WERI-Rb-1 (cell line): ENCODE results near the gene TMPO.
"Not testable (repeated sequence)": the region's sequence is repeated elsewhere in the genome, so short reads cannot be mapped to it uniquely, and the experiment has no call there.

Source experiments
- DNase-seq: peaks from one replicate; pipeline ENCODE4 v3.0.0-alpha.2; 2020
- H3K27ac ChIP-seq: fragments of 250-450 bp; sonication (Bioruptor Pico); 2 replicates; pipeline ENCODE4 v1.5.1; 2020; ENCODE audit warnings: mild to moderate bottlenecking, moderate library complexity
- H3K27me3 ChIP-seq: fragments of 250-450 bp; sonication (Bioruptor Pico); 2 replicates; pipeline ENCODE4 v1.5.1; 2021; ENCODE audit warnings: mild to moderate bottlenecking, low read depth, moderate library complexity; ENCODE audit not compliant: insufficient read depth, severe bottlenecking
- H3K36me3 ChIP-seq: fragments of 250-450 bp; sonication (Bioruptor Pico); 2 replicates; pipeline ENCODE4 v1.5.1; 2020; ENCODE audit warnings: mild to moderate bottlenecking, moderate library complexity
- H3K4me3 ChIP-seq: 2 replicates; pipeline ENCODE4 v1.5.1; 2011; ENCODE audit warnings: low read depth, mild to moderate bottlenecking, control low read depth, low read length
- H3K9me3 ChIP-seq: fragments of 250-450 bp; sonication (Bioruptor Pico); 2 replicates; pipeline ENCODE4 v1.5.1; 2021; ENCODE audit warnings: mild to moderate bottlenecking, moderate library complexity; ENCODE audit not compliant: severe bottlenecking
- TF ChIP-seq, protein P1 (sequence below): IDR thresholded peaks from 2 replicates; pipeline ENCODE4 v1.5.1; 2011; ENCODE audit warnings: low read depth, mild to moderate bottlenecking, control low read depth, inconsistent platforms, low read length

Gene TMPO

DNA sequence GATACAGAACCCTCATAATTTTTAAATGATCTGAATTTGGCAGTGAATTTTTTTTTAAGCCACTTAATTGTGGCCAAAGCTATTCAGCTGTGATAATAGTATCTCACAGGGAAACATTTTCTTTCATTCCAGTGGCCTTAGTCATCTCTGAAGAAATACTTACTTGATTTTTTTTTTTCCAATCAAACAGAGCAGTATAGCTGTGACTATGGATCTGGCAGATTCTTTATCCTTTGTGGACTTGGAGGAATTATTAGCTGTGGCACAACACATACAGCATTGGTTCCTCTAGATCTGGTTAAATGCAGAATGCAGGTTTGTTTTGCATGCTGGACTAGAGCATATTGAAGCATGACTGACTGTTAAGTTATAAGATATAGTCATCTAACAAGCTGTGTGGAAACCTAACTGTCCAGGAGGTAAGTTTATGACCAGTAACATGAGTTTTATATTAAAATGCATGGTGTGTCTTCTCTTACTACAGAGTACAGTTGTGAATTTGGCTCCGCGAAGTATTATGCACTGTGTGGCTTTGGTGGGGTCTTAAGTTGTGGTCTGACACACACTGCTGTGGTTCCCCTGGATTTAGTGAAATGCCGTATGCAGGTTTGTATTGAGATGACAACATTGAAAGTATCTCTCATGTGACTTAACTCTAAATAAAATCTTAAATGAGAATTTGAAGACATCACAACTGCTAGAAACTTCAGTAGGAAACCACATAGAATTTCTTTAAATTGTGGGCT, 80.0 kb downstream of the TMPO start:
- peak overlapping the region; percentile 84 for H3K4me3 ChIP-seq
- H3K27ac ChIP-seq: no peak overlapping the region
- H3K27me3 ChIP-seq: no peaks in the 10 kb centered on the region
- DNase-seq: no peak
- peaks cover 56% of the 10 kb centered on the region for H3K36me3 ChIP-seq
- no peaks in the 10 kb centered on the region for H3K9me3 ChIP-seq
- TF ChIP-seq, protein P1, sequence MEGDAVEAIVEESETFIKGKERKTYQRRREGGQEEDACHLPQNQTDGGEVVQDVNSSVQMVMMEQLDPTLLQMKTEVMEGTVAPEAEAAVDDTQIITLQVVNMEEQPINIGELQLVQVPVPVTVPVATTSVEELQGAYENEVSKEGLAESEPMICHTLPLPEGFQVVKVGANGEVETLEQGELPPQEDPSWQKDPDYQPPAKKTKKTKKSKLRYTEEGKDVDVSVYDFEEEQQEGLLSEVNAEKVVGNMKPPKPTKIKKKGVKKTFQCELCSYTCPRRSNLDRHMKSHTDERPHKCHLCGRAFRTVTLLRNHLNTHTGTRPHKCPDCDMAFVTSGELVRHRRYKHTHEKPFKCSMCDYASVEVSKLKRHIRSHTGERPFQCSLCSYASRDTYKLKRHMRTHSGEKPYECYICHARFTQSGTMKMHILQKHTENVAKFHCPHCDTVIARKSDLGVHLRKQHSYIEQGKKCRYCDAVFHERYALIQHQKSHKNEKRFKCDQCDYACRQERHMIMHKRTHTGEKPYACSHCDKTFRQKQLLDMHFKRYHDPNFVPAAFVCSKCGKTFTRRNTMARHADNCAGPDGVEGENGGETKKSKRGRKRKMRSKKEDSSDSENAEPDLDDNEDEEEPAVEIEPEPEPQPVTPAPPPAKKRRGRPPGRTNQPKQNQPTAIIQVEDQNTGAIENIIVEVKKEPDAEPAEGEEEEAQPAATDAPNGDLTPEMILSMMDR: no peak

DNA sequence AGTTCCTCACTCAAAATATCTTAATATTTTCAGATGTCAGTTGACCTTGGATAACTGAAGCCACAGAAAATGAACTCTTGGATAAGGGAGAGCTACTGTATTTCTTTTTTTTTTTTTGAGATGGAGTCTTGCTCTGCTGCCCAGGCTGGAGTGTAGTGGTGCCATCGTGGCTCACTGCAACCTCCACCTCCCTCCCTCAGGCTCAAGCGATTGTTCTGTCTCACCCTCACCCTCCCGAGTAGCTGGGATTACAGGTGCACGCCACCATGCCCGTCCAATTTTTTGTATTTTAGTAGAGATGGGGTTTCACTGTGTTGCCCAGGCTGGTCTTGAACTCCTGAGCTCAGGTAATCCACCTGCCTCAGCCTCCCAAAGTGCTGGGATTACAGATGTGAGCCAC, 81.9 kb downstream of the TMPO start:
- H3K36me3 ChIP-seq: peaks cover 75% of the 10 kb centered on the region
- H3K4me3 ChIP-seq, H3K27me3 ChIP-seq, DNase-seq, H3K9me3 ChIP-seq, H3K27ac ChIP-seq: not testable (repeated sequence)
